ENCODE data around the gene CIAO2A.
"Not testable (repeated sequence)": the region's sequence is repeated elsewhere in the genome, so short reads cannot be mapped to it uniquely, and the experiment has no call there.

CIAO2A gene

DNA sequence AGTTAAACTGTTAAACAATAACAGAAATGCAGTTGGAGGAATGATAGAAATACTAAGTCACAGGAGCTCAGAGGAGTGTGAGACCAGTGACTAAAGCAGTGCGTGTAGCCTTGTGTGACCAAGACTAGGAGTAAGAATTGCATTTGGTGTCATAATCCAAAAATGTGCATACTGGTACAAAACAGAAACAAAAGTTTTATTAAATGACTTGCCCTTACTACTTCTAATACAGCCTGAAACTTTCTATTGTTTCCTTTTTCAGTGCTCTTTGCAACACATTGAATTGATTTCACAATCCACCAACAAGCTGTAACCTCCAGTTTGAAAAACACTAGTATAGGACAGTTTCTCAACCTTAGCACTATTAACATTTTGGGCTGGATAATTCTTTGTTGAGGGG lies 19.3 kb upstream of the CIAO2A start:
- peak; percentile 24 for FAIRE-seq
- no peak for DNase-seq (ENCODE audit: extremely low spot score, insufficient read length, low read depth)

GRCh38 chr15:64112073-64112772 lies 18.6 kb upstream of the CIAO2A start:
- no peak for DNase-seq (ENCODE audit: extremely low spot score, insufficient read length, low read depth)
- FAIRE-seq = no peak

- FAIRE-seq = no peak
- DNase-seq (ENCODE audit: extremely low spot score, insufficient read length, low read depth) = no peak
Observed at GRCh38 chr15:64111679-64112050, 18.0 kb upstream of the CIAO2A start.

DNA sequence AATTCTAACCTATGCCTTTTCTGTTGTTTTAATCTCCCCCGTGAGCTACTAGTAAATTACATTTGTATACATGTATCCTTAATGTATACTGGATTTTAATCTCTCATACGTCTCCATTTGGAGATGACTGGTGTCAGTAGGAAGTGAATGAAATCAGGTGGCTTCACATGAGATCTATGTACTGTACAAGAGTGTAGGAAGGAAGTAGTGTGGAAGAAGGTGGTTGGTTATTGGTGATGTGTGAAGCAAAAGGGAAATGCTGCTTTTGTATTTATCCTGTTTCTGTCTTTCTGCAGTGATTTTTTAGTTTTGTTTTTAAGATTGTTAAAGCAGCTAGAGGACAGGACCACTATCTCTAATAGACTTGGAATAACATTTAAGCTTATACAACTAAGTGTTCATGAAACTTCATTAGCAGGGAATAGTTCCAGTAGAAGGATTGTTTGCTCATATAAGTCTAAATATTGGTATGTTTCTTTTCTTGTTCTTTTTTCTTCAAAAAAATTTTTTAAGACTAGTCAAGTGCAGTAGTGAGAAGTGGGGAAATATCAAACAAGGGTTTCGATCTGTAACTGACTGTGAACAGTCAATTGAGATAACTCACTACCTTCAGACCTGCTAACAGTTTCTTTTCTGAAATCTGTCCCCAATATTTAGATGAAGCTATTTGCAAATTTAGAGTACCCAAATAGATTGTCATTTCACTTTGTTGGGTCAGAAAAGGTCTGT lies 17.5 kb upstream of the CIAO2A start:
- DNase-seq (ENCODE audit: extremely low spot score, insufficient read length, low read depth) = no peak
- peak; percentile 86 for FAIRE-seq

- DNase-seq (ENCODE audit: extremely low spot score, insufficient read length, low read depth); FAIRE-seq: not testable (repeated sequence)
Observed at GRCh38 chr15:64110108-64110701, 16.6 kb upstream of the CIAO2A start.

GRCh38 chr15:64107337-64107736 lies 13.7 kb upstream of the CIAO2A start:
- no peak for FAIRE-seq
- no peak for DNase-seq (ENCODE audit: extremely low spot score, insufficient read length, low read depth)

DNA sequence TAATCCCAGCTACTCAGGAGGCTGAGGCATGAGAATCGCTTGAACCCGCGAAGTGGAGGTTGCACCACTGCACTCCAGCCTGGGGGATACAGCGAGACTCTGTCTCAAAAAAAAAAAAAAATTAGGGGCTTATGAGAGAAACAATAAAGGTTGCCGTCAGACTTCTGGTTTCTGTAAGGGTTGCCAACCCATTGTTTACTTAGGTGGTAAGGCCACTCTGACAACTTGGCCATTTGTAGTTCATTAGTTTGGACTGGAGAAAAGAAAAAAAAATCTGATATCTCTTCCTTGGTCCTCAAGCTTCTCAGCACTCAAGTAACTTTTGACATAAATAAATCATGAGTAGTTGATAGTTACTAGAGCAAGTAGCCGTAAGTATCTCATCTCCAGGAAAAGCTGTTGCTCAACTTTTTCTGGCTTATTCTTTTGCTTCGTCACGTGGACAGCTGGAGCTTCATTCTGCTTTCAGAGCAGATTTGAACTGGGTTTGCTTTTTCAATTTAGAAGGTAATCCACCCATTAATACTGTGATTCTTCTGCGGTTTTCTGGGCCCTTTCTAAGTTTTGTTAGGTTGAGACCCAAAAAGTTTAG lies 11.6 kb upstream of the CIAO2A start:
- FAIRE-seq (no peak), DNase-seq (ENCODE audit: extremely low spot score, insufficient read length, low read depth) (no peak)

GRCh38 chr15:64102497-64102896 lies 8.9 kb upstream of the CIAO2A start:
- DNase-seq (ENCODE audit: extremely low spot score, insufficient read length, low read depth) = no peak
- no peak for FAIRE-seq

DNA sequence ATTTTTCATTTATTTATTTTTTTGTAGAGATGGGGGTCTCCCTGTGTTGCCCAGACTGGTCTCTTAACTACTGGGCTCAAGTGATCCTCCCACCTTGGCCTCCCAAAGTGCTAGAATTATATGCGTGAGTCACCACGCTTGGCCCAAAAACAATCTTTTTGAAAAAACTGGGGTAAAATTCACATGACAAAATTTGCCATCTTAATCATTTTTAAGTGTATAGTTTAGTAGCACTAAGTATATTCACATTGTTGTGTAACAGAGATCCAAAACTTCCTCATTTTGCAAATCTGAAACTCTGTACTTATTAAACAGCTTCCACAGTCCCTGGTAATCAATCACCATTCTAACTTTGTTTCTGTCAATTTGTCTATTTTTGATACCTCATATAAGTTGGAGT lies 7.3 kb upstream of the CIAO2A start:
- no peak for FAIRE-seq

DNA sequence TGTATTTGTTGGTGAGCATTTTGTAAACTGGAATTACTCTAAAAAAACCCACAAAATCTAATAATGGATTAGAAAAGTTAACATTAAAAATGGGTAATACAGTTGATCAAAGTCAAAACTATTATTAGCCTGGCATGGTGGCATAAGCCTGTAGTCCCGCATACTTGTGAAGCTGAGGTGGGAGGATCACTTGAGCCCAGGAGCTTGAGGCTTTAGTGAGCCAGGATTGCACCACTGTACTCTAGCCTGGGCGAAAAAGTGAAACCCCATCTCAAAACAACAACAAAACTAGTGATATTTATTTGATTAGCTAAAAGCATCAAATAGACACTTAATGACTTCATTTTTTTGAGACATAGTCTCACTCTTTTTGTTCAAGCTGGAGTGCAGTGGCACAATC lies 5.7 kb upstream of the CIAO2A start:
- FAIRE-seq (no peak), DNase-seq (ENCODE audit: extremely low spot score, insufficient read length, low read depth) (no peak)

More for the DNA sequence above, 7.3 kb upstream of the CIAO2A start:
- no peak for DNase-seq (ENCODE audit: extremely low spot score, insufficient read length, low read depth)

DNA sequence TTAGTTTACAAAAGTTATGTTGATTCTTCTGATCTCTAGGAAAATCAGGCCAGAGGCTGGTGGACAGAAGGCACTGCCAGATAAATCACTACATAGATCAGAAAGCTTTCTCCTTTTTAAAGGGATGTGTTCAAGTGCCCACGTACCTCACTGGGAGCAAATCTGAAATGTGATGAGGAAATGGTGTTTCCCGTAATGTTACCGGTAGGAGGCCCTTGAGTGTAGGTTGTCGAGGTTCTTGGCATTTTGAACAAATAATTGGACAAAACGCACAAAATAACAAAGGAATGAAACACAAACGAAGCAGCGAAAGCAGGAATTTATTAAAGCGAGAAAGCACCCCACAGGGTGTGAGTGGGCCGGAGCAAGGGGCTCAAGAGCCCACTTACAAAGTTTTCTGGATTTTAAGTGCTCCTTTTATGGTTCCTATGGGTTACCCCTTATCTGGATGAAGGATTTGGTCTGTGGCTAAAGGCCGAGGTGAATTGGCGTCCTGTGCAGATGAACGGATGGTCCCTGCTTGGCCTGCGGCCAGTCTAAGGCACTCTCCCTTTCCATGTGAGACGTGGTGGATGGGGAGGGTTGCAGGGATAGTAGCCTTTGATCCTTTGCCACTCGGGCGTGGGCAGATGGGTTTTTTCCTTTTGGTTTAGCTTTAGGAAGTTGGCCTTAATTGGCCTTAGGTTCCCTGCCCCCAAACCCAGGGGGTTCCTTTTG lies 3.2 kb upstream of the CIAO2A start:
- FAIRE-seq (peak; percentile 12), DNase-seq (ENCODE audit: extremely low spot score, insufficient read length, low read depth) (no peak)

DNA sequence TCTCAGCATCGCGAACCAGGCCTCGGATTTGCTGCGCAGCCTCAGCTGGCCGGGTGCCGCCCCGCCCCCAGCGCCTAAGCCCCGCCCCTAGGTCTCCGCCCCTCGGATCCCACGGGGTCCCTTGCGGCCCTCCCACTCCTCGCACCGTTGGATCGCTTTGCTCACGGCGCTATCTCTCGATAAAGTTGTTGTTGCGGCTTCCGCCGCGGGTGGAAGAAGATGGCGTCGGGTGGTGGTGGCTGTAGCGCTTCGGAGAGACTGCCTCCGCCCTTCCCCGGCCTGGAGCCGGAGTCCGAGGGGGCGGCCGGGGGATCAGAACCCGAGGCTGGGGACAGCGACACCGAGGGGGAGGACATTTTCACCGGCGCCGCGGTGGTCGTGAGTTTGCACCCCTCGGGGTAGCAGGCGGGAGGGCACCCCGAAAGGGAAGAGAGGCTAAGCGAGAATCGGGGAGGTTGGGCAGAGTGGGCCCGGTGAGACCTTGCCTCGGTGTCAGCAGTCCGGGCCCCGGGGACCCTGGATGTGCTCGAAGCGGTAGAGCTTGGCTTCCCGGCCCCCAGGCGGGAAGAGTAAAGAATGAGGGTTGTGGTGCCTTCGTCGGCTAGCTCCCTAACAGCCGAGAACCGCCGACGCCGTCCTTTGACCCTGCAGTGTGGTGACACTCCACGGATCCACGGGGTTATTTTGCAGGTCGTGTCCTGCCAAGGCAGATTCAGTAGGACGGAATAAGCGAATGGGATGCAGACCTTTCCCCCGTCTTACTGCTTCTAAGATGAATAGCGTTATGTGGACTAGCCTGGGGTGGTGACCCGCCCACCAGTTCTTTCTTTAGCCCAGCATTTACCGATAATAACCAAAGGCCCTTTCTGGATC lies 2.4 kb upstream of the CIAO2A start, which contains the start of gene SNX1:
Gene SNX1, plus strand, starts transcription at position 188 of the 873 bp plus-strand sequence. Its CDS starts 32 bp downstream, at position 220.
- DNase-seq (ENCODE audit: extremely low spot score, insufficient read length, low read depth) (peak; percentile 80), FAIRE-seq (peak; percentile 86)

GRCh38 chr15:64095431-64095794 lies 1.8 kb upstream of the CIAO2A start:
- FAIRE-seq = no peak
- no peak for DNase-seq (ENCODE audit: extremely low spot score, insufficient read length, low read depth)

GRCh38 chr15:64092864-64093626 lies 593 bp downstream of the CIAO2A start:
- FAIRE-seq = peak; percentile 72
- DNase-seq (ENCODE audit: extremely low spot score, insufficient read length, low read depth) = no peak

GRCh38 chr15:64092075-64092820 lies 1.4 kb downstream of the CIAO2A start:
- DNase-seq (ENCODE audit: extremely low spot score, insufficient read length, low read depth) = no peak

DNA sequence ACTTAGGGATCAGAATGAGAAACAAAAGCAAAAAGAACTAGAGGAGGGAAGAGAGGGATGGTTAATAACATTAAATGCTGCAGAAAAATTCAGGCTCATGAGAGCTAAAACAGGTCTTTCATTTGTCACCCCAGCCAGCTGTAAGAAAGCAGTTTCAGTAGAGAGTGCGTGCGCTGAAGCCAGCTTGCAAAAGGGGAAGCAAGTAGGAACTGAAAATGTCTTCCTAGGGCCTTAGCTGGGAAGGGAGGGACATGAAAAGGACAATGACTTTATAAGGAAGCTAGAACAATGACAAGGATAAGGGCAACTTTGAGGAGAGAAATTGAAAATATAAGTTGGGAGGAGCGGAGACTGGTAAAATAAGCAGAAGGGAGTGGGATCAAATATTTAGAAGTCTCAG lies 3.1 kb downstream of the CIAO2A start:
- no peak for DNase-seq (ENCODE audit: extremely low spot score, insufficient read length, low read depth)
- peak; percentile 90 for FAIRE-seq

More at GRCh38 chr15:64092075-64092820, 1.4 kb downstream of the CIAO2A start:
- FAIRE-seq = no peak

- FAIRE-seq = peak; percentile 75
- DNase-seq (ENCODE audit: extremely low spot score, insufficient read length, low read depth) = no peak
Observed at GRCh38 chr15:64089543-64090280, 3.9 kb downstream of the CIAO2A start.
